ENCODE measurements around the gene BIRC3. TPM values are rescaled to one million over a fixed set of nuclear protein-coding genes. Genes with fewer than 3 reads are reported as not detected.
"Not testable (repeated sequence)": the region's sequence is repeated elsewhere in the genome, so short reads cannot be mapped to it uniquely, and the experiment has no call there.

Gene BIRC3
- polyA plus RNA-seq, 1 experiment: 3.5 TPM

GRCh38 chr11:102293873-102294601, 23.2 kb upstream of the BIRC3 start:
- TF ChIP-seq CTCF (IDR thresholded peaks at IDR 0.05; ENCODE audit: low read depth, low read length): peak; percentile 74
- no peak for DNase-seq (ENCODE audit: low read depth, low spot score)
- no peak overlapping the region for H3K4me3 ChIP-seq (ENCODE audit: low read depth, low read length)
- no peaks in the 10 kb centered on the region for H3K9me3 ChIP-seq (ENCODE audit: control insufficient read depth, insufficient read depth, low read length)
- no peak overlapping the region for H3K27ac ChIP-seq (ENCODE audit: low read depth, low read length)
- CTCF ChIA-PET: interaction anchor here (0.6 to 2.5 kb wide), 18 partner anchors 9 to 372 kb away, joined by 3 to 16 read pairs (median 4); no protein-coding TSS in a partner anchor
- POLR2A ChIA-PET: no interaction called here
- no peaks in the 10 kb centered on the region for H3K27me3 ChIP-seq (ENCODE audit: control insufficient read depth, insufficient read depth, low read length)

GRCh38 chr11:102295045-102295444, 22.2 kb upstream of the BIRC3 start:
- Histone ChIP-seq H3K4me3 (ENCODE audit: low read depth, low read length) (no peak overlapping the region), H3K27me3 (ENCODE audit: control insufficient read depth, insufficient read depth, low read length) (no peaks in the 10 kb centered on the region), H3K27ac (ENCODE audit: low read depth, low read length) (no peak overlapping the region), H3K9me3 (ENCODE audit: control insufficient read depth, insufficient read depth, low read length) (no peaks in the 10 kb centered on the region)
- no peak for DNase-seq (ENCODE audit: low read depth, low spot score)
- CTCF ChIA-PET: interaction anchor here (0.7 to 2.5 kb wide), 7 partner anchors 10 to 371 kb away, joined by 3 to 16 read pairs (median 4); no protein-coding TSS in a partner anchor
- POLR2A ChIA-PET: no interaction called here
- no peak for TF ChIP-seq CTCF (IDR thresholded peaks at IDR 0.05; ENCODE audit: low read depth, low read length)

GRCh38 chr11:102296757-102297156, 20.5 kb upstream of the BIRC3 start:
- DNase-seq (ENCODE audit: low read depth, low spot score); H3K4me3 ChIP-seq (ENCODE audit: low read depth, low read length); POLR2A ChIA-PET; H3K27ac ChIP-seq (ENCODE audit: low read depth, low read length); H3K27me3 ChIP-seq (ENCODE audit: control insufficient read depth, insufficient read depth, low read length); H3K9me3 ChIP-seq (ENCODE audit: control insufficient read depth, insufficient read depth, low read length): not testable (repeated sequence)
- CTCF ChIA-PET: interaction anchor here (1.1 kb wide), 1 partner anchor 200 kb away, joined by 3 read pairs; no protein-coding TSS in a partner anchor

GRCh38 chr11:102300837-102301236, 16.4 kb upstream of the BIRC3 start:
- CTCF ChIA-PET; DNase-seq (ENCODE audit: low read depth, low spot score); H3K4me3 ChIP-seq (ENCODE audit: low read depth, low read length); POLR2A ChIA-PET; H3K27me3 ChIP-seq (ENCODE audit: control insufficient read depth, insufficient read depth, low read length); H3K27ac ChIP-seq (ENCODE audit: low read depth, low read length); H3K9me3 ChIP-seq (ENCODE audit: control insufficient read depth, insufficient read depth, low read length): not testable (repeated sequence)

- TF ChIP-seq CTCF (IDR thresholded peaks at IDR 0.05; ENCODE audit: low read depth, low read length): no peak
- ChIA-PET POLR2A (no interaction called here), CTCF (no interaction called here)
- DNase-seq (ENCODE audit: low read depth, low spot score): no peak
- Histone ChIP-seq H3K27ac (ENCODE audit: low read depth, low read length) (no peak overlapping the region), H3K4me3 (ENCODE audit: low read depth, low read length) (no peak overlapping the region), H3K27me3 (ENCODE audit: control insufficient read depth, insufficient read depth, low read length) (no peaks in the 10 kb centered on the region), H3K9me3 (ENCODE audit: control insufficient read depth, insufficient read depth, low read length) (peaks cover 7% of the 10 kb centered on the region)
These were observed 15.0 kb upstream of the BIRC3 start for GRCh38 chr11:102302241-102302640.

GRCh38 chr11:102304686-102305085, 12.6 kb upstream of the BIRC3 start:
- H3K27ac ChIP-seq (ENCODE audit: low read depth, low read length): no peak overlapping the region
- no peak for DNase-seq (ENCODE audit: low read depth, low spot score)
- no peaks in the 10 kb centered on the region for H3K27me3 ChIP-seq (ENCODE audit: control insufficient read depth, insufficient read depth, low read length)
- ChIA-PET CTCF (no interaction called here), POLR2A (no interaction called here)
- peaks cover 7% of the 10 kb centered on the region for H3K9me3 ChIP-seq (ENCODE audit: control insufficient read depth, insufficient read depth, low read length)
- no peak for TF ChIP-seq CTCF (IDR thresholded peaks at IDR 0.05; ENCODE audit: low read depth, low read length)
- H3K4me3 ChIP-seq (ENCODE audit: low read depth, low read length): no peak overlapping the region

Measured in AG04450 (cell line).